ENCODE measurements around the gene METTL2A.
"Not testable (repeated sequence)": the region's sequence is repeated elsewhere in the genome, so short reads cannot be mapped to it uniquely, and the experiment has no call there.

DNA sequence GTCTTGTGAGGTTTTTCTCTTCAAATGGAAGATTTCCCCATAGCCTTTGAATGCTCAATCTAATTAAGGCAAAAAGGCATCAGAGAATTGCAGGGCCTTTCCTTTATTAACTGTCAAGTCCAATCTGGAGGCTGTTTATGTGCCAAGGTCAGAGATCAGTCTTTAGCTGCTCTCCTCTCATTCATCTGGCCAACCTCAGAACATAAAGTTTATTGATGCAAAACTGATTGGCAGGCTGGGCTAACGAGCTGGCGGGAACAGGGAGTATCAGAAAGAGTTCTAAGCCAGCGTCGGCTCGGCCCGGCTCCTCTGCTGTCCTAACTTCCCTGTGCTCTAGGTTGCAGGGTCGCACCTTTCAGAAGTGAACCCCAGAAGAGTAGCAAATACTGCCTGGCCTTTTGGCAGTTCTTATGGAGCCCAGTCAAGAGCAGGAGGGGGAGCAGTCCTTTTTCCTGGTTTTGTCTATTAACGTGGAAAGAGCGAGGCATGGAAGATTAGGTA lies 47.7 kb downstream of the METTL2A start:
- TF ChIP-seq CTCF (conservative IDR thresholded peaks at IDR 0.05); EZH2 (IDR thresholded peaks at IDR 0.05; ENCODE audit: low read depth): not testable (repeated sequence)
